Central memory CD4-positive, alpha-beta T cell (primary cell): ENCODE results near the gene PIP5K1C.

Source experiments
- DNase-seq: peaks from one replicate; pipeline ENCODE4 v3.0.0; 2022

PIP5K1C gene

DNA sequence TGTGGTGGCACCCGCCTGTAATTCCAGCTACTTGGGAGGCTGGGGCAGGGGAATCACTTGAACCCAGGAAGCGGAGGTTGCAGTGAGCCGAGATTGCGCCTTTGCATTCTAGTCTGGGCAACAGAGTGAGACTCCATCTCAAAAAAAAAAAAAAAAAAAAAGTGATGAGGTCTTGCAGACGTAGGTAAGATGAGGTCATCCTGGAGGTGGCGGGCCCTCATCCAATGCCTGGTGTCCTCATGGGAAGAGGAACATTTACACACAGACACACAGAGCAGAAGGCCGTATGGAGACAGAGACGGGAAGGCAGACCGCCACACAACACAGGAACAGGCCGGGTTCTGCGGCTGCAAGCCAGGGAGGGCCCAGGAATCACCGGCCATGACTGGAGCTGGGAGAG, 78.0 kb downstream of the PIP5K1C start:
- DNase-seq: no peak

DNA sequence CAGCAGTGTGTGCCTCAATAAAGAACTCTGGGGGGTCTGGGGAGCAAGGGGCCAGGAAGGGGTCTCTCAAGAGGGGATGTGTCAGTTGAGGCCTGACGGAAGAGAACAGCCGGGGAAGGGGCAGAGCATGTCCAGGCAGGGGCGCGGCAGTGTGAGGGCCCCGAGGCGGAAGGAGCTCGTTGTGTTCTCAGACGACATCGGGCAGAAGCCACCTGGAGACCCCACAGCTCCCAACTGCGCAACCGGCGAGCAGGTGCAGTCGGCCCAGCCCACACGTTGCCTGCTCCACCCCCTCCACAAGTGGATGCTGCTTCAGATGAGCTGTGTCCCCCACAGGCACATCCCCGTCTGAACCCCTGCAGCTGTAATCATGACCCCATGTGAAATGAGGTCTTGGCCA, 78.6 kb downstream of the PIP5K1C start:
- DNase-seq: no peak

DNA sequence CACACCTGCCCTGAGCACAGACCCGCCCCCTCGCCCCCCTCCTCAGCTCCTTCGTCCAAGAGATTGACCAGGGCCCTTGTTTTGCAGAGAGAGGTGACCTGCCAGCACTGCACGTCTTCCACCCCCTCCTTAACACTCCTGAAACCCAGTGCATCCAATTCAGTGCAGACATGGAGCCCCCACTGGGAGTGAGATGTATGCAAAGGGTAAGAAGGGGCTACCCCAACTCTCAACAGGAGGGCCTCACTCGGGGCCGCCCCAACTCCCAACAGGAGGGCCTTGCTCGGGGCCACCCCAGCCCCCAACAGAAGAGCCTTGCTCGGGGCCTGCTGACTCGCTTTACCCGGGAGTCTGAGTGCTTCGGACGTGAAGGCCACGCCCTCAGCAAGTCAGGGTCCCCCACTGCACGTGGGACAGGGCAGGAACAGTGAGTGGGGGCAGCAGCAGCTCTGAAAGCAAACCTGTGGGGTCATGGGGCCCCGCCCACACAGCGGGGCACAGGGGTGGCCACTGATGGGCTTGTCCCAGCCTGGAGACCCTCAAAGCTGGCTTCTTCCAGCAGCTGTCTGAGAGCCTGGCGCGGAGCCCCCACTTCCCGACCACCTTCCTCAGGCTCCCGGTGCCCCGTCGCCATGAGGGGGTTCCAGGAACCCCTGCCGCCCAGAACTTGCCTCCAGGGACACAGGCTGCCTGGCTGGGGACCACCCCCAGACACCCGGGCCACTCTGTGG, 79.3 kb downstream of the PIP5K1C start:
- DNase-seq: no peak

DNA sequence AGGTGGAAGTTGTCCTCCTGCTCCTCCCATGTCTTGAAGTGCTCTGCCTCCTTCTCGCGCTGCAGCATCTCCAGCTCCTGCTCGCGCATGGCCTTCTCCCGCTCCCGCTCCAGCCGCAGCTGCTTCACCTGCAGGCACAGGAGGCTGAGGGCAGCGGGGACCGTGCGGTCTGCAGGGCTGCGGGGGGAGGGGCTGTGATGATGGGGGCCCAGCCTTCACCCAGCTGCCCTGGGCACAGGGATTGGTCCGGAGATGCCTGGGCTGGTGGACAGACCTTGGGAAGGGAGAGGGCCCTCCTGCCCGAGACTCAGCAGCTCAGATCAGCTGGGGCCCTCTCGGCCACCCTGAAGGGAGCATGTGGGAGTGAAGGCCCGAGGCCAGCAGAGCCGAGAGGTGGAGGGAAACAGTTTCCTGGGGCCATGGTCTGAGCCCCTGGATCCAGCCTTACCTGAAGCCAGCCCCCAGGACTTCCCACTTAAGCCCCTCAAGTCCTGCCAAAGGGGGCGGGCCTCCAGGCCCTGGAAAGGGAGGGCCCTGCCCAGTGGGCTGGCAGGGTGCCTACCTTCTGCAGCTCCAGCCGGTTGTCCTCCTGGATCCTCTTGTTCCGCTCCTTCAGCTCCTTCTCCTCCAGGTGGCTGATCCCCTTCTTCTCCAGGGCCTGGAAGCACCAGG, 80.0 kb downstream of the PIP5K1C start:
- DNase-seq: no peak

DNA sequence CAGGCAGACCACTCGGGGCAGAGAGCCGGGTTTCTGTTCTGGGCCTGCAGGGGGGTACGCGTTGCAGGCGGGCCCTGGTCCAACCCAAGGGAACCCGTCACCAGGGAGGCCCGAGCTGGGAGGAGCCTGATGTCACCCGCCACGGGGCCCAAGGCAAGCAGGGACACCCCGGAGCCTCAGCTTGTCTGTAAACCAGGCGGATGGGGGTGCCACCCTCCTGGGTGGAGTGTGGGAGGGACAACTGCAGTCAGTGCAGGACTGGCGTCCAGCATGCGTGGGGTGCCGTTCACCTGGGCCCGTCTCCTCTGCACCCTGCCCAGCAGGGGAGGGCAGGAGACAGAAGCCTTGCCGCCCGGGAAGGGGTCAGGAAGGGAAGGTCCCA, 80.6 kb downstream of the PIP5K1C start:
- DNase-seq: no peak

DNA sequence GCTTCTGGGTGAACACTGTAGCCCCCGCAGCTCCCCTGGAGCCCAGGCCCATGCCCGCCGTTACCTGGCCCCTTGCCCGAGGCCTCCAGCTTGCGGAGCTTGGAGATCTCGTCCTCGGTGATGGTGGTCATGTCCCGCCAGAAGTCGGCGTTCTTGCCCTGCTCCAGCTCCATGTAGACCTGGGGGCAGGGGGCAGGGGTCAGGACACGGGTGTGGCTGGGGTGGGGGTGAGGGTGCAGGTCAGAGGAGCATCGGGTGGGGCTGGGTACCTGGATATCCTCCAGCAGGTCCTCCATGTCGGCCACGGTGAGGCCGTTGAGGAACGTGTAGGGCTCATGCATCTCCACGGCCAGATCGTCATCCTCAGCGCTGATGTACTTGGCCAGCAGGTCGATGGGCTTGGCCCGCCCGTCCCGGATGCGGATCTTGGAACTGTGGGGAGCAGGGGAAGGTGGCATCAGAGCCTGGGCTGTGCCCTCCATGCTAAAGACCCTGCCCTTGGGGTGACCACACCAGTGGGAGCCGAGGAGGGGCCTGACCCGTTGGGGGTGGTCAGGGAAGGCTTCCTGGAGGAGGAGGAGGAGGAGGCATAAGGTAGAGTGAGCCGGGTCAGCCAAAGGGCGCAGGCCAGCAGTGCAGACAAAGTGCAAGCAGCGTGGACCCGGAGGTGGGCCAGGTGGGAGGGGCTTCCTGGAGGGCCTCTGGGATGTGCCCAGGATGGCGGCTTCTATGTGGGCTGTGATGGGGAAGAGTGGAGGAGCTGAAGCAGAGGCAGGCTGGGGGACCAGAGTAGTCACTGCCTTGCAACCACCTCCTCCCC, 81.2 kb downstream of the PIP5K1C start:
- DNase-seq: no peak

DNA sequence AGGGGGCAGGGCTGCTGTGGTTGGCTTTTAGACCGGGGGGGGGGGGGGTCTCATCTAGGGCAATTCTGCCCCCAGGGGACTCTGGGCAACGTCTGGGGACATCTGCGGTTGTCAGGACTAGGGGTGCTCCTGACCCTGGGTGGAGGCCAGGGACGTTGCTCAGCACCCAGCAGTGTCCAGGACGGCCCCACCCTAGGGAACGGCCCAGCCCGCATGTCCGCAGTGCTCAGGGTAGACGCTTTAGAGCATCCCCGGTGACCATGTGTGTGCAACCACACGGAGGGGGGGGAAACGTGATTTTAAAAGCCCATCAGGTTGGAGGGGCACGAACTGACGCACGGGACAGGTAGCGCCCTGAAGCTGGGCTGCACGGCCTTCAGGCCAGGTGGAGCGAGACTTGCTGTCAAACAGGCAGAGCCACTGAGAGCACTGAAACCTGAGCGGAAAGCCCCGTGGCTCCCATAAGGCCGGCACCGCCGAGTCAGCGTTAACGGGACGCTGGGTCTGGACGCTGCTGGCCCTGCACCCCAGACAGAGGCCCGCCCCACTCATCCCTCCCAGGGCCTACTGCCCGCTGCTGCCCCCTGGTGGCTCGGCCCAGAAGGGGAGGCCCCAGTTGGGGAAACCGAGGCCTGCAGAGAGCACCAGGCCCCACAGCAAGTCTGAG, 82.0 kb downstream of the PIP5K1C start:
- DNase-seq: peak; percentile 28

DNA sequence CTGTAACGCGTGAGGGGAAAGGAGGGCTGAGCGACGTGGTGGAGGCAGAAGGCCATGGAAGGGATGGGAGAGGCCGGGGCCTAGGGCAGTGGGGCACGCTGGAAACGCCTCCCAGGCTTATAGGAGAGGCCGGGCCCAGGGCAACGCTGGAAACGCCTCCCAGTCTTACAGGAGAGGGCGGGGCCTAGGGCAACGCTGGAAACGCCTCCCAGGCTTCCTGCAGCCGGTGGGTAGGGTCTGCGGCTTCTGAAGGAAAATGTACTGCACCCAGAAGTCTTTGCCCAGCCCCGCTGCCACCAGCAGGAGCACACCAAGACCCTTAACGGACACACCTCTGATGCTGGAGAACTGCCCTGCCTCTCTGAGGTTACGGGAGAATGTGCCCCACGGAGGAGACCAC, 82.8 kb downstream of the PIP5K1C start:
- DNase-seq: no peak

DNA sequence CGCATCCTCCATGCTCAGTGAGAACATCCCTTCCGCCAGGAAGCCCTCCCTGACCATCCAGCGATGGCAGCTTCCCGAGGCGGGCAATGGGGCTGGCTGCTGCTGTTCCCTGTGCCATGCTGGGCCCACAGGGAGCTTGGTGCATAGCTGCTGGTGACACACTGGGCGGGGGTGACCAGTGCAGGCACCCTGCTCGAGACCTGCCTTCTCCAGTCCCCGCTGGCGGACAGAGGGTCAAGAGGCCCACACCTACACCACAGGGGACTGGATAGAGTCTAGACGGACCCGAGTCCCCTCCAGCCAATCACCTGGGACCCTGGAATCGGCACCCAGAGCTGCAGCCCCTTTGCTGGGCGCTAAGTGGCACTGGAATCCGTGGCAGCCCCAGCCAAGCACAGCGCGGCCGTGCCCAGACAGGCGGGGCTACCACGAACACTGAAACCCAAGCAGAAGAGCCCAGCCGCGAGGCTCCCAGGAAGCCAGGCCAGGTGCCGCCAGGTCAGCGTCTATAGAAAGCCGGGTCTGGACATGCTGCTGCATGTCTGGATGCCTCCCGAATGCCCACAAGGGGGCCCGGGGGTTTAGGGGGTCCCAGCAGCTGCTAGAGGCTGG, 84.6 kb downstream of the PIP5K1C start:
- DNase-seq: no peak

DNA sequence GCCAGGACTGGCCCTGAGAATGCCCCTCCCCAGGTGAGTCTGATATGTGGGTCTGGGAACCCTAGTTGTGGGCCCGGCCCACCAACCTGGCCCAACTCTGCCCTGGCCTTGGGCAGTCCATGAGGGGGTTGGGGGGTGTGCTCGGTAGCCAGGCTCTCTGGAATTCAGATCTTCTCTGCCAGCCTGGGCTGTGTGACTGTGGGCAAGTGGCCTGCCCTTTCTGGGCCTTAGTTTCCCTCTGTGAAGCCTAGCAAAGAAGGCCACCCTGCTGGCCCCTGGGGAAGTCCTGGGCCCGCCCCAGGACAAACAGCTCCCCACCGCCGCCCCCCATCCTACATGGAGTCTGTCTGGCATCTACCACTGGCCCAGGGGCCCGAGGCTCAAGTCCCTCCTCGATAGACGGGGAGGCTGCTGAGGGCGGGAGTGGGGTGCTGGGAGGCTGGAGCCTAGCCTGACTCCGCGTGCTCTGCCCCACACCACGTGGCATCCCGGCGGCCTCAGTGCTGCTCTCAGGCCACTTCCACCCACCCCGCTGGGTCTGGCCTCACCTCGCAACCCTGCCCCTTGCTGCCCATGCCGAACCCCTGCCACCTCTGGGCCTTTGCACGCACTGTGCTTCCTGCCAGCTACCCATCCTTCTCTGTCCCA, 85.3 kb downstream of the PIP5K1C start:
- no peak for DNase-seq

DNA sequence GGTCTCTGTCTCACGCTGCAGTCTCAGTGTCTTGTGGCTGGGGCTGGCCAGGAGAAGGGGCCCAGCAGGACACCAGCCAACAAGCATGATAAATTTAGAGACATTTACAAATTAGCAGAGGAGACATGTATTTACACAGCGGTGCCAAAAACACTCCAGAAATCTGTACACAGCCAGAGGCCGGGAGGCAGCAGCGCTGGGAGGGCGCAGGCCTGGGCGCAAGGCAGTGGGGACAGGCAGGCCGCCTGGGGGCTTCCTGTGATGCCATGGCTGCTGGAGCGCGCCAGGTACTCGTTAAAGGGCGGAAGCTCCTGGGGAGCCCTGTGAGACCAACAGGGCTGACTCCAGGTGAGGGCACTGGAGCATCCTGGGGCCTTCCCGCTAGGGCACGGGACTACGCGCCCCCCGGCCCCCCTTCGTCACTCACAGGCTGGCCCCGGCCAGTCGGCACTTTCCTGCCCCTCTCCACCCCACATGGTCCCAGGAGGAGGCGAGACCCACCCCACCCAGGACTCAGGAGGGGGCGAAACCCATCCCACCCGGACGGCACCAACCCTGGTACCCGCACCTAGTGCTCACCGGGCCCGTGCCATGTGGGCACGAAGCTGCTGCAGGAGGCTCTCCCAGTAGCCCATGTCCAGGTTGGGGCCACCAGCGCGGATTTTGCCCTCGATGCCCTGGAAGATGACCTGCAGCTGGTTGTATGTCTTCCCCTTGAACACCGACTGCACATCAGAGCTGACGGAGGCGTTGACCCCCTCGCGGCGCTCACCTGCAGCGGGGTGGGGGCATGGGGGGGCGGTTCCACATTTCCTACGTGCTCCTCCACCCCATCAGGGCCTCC, 86.2 kb downstream of the PIP5K1C start:
- no peak for DNase-seq

DNA sequence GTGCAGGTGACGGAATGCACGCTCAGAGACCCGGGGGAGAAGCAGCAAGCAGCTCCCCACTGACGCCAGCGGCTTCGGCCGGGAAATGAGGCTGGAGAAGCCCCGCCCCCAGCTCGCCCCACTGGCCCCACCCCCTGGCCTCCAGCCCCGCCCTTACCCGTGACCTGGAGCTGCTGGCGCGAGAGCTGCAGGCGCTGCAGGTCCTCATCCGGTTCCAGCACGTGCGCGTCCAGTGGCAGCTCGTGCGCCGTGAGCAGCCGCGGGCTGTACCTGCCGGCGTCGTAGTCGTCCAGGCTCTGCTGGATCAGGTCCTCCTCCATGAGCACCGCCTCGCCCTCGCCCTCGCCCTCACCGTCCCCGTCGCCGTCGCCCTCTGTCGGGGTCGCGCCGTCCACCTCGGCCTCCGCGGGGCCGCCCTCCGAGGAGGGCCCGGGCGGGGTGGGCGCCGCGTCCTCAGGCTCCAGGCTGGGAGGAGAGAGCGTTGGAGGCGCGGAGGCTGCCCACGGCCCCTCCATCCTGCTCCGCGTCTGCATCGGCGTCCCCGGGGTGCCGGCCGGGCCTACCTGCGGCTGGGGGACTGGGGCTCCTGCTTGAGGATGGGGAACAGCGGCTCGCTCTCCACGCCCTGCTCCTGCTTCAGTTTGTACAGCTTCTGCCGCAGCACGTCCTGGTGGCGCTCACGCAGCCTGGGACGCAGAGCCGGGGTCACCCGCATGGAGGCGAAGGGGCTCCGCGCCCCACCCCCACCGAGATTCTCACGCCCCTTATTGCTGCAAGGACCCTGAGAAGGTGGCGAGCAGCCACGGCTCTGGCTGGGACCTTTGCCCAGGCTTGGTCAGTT, 87.1 kb downstream of the PIP5K1C start:
- no peak for DNase-seq

DNA sequence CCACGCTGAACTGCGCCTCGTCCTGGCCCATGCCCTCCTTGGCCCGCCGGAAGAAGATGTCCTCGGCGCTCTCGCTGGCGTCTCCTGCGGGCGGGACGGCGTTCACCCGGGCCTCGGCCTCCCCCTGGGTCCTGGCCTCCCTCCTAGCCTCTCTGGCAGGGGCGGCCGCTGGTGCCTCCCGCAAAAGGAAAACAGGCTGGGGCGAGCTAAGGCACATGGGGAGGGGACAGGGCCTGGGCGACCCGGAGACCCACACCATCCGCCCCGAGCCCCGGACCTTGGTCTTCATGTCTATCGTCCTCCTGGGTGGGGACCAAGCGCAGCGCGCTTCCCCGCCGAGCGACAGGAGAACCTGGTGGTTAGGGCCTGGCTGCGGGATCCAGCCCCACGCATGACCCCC, 87.9 kb downstream of the PIP5K1C start:
- DNase-seq: no peak

DNA sequence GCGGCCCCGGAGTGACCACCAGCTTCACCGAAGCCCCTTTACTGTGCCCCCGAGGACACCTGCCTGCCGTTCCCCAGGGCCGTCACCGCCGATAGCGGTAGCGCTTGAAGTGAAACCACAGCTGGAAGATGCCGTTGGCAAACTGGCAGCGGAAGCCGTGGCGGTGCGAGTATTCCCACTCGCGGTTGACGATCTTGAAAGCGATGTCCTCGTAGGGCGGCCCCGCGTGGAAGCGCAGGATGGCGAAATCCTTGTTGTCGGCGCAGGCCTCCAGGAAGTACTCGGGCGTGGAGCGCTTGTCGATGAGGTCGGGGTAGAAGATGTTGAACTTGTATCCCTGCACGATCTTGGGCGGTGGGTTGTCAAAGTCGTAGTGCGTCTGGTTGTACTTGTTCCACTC, 88.4 kb downstream of the PIP5K1C start:
- no peak for DNase-seq

DNA sequence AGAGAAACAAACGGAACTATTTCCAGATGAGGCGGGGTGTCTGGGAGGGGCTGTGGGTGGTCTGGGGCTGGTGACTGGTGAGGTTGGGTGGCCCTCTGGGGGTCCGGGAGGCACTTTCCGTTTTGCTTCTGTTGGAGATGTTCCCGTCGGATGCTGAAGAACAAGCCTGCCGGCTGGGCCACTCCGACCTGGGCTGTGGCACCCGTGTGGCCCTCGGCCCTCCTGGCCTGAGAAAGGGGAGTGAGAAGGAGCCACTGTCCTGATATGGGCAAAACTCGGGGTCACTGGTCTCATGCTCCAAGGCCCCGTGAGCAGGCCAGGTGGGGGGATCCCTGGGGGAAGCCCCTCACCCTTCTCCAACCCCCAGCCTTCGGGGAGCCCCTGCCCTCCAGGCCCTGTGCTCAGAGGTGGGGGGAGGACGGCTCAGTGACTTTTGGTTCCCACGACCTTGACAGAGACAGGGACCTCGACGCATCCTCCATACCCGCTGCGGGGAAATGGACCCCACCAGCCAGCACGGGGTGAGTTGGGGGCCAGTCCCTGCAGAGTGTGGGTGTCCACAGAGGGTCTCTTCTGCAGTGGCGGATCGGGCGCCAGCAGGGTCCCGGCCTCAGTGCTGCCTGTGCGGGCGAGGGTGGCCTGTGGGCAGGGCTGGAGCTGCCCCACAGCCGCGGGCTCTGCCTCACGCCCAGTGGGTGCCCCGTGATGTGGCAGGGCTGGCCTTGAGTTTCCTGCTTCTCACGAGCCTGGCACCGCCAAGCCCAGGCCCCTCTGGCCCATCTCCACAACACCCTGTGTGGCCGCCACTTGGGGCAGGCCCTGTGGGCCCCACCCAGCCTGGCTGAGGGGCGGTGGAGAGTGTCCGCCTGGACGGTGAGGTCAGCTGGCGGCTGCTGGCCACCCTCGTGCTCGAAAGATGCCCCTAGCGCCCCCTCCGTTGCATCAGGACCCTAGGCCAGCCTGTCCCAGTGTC, 89.2 kb downstream of the PIP5K1C start:
- no peak for DNase-seq

DNA sequence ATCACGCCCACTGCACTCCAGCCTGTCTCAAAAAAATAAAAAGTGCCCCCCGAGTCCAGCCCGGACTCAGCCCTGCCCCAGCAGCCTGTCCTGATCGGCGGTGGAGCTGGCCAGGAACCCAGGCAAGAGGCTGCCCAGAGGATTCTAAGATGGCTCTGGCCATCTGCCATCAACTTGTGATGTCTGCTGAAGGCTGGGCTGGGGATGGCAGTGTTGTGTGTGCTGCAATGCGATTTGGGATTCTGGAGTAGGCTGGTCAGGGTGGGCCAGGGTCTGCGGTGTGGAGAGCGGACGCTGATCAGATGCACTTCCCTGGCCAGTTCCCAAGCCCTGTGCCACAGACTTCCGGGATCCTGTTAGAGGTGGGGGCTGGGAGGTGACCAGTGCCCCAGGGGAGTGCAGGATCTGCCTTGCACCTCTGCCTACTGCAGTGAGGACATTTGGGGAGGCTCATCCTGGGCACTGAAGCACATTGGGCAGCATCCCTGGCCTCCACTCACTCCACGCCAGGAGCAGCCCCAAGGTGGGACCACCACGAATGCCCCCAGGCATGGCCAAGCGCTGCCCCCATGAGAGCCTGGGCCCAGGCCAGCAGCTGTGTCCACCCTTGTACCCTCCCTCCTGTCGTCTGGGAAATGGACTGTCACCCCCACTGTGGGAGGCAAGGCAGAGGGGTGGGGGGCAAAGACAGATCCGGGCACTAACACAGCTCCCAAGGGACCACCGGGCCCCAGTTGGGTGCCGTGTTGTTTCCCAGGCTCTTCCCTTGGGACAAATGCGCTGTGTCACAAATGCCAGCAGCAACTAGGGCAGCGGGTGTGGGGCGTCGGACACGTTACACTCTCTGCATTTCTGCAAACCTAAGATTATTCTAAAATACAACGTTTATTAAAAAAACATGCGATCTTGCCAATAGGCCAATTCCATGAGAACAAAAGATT, 90.2 kb downstream of the PIP5K1C start:
- DNase-seq: no peak

DNA sequence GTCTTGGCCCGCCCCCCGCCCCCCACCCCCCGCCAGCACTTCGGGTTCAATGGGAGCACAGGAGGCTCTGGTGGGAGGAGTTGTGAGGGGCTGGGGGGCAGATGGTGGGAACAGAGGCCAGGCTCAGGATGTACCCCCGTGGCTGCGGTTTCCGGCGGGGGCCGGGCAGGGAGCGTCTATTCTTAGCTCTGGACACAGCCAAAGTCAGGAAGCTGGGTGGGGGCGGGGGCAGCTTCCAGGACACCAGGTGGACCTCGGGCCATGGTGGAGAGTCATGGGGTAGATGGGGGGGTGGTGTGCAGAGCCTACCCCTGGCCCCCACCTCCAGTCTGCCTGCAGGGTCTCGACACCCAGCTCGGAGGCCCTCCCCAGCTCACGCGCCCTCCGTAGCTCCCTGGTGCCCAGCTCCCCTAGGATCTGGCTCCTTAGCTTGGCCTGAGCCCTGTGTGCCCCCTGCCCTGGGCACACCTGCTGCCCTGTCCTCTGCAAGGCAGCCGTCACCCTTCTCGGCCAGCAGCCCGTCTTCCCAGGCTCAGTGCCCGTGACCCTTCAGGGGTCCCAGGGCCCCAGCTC, 91.4 kb downstream of the PIP5K1C start:
- no peak for DNase-seq
